Mucosa of descending colon (tissue), 3 donors: Measurements from ENCODE around the gene ALG6. TPM values are rescaled to one million over a fixed set of nuclear protein-coding genes. Genes with fewer than 3 reads are reported as not detected.

Source experiments
- ATAC-seq: fragments of 200-7000 bp; cut with Tn5 transposase; one replicate; pipeline ENCODE4 v1.9.1; 2020; ENCODE audit warnings: mild to moderate bottlenecking, moderate library complexity
- DNase-seq, 3 donors: peaks; one replicate each; pipeline ENCODE4 v3.0.0-alpha.2; 2020
- H3K36me3 ChIP-seq: fragments of 200-600 bp; one replicate; pipeline ENCODE4 v1.8.0; 2021; ENCODE audit warnings: low read depth, mild to moderate bottlenecking
- H3K4me1 ChIP-seq: fragments of 200-600 bp; one replicate; pipeline ENCODE4 v1.8.0; 2021; ENCODE audit warnings: low read depth, mild to moderate bottlenecking
- H3K4me3 ChIP-seq: fragments of 200-600 bp; one replicate; pipeline ENCODE4 v1.8.0; 2021; ENCODE audit warnings: mild to moderate bottlenecking
- H3K9me3 ChIP-seq: fragments of 200-600 bp; one replicate; pipeline ENCODE4 v1.8.0; 2021; ENCODE audit warnings: mild to moderate bottlenecking
- intact Hi-C, 2 donors: fragments of 100-400 bp; cut with DNase I in 1 of 2; cut with micrococcal nuclease in 1 of 2; formaldehyde crosslinking; loops; one replicate each; pipeline versions ENCODE4 v1.11.0 to v1.11.1; 2022; cut with DNase I, micrococcal nuclease
- total RNA-seq, 3 donors: library from RNA; stranded (reverse); fragmentation: NEBNext Ultra II Directional in 2 of 3; extraction: Animal tissue kit (Norgen Biotek cat#: 25700) in 2 of 3; gene quantifications; one replicate each; pipeline versions ENCODE4 v1.2.1 to v1.2.4, GENCODE V29; 2021 to 2023
- TF ChIP-seq, protein P1 (sequence below): fragments of 200-600 bp; IDR thresholded peaks from one replicate; pipeline ENCODE4 v1.8.0; 2022; ENCODE audit warnings: antibody characterized with exemption, mild to moderate bottlenecking
- donor health status: DM: no; HTN: no; CAD: no; lungs with moderate emphysema.
- donor health status: DM: no; HTN: no; CAD: no.
- donor health status: DM: no; HTN: yes; CAD: no.

Gene ALG6
- total RNA-seq, 3 donors from 2014 or later: 9.2 to 14.5 (median 13.7) TPM

DNA sequence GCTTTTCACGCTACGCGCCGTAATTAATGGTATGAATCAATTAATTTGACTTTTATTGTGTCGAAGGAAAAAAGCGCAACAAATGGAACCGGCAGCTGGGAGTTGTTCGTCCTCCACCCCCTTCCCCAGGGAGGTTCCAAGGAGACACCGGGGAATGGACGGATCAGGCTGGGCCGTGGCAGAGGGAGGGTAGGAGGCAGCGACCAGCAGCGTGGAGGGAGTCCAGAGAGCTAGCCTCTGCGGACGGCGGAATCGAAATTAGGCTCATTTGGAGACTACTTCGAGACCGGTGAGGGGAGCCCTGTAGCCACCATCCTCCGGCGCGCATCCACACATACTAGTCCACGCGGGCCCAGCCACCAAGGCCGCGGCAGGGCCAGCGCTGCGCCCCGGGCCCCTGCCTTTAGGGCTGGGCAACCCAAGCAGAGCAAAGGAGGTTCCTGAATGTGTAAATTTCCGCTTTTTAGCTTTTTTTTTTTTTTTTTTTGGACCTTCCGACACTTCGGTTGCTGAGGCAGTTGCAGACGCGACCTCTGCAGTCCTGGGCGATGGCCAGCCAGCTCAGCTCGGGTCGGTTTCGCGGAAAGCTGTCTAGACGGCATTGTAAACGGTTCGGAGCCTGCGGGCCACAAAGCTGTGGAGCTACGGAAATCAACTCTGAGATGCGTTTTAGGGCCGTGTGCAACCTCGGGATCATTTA lies 47.3 kb upstream of the ALG6 start:
- intact Hi-C loops: no loop called here
- Histone ChIP-seq H3K4me1 (peaks cover 33% of the 10 kb centered on the region), H3K9me3 (no peaks in the 10 kb centered on the region), H3K4me3 (no peak overlapping the region), H3K36me3 (no peaks in the 10 kb centered on the region)
- TF ChIP-seq, protein P1, sequence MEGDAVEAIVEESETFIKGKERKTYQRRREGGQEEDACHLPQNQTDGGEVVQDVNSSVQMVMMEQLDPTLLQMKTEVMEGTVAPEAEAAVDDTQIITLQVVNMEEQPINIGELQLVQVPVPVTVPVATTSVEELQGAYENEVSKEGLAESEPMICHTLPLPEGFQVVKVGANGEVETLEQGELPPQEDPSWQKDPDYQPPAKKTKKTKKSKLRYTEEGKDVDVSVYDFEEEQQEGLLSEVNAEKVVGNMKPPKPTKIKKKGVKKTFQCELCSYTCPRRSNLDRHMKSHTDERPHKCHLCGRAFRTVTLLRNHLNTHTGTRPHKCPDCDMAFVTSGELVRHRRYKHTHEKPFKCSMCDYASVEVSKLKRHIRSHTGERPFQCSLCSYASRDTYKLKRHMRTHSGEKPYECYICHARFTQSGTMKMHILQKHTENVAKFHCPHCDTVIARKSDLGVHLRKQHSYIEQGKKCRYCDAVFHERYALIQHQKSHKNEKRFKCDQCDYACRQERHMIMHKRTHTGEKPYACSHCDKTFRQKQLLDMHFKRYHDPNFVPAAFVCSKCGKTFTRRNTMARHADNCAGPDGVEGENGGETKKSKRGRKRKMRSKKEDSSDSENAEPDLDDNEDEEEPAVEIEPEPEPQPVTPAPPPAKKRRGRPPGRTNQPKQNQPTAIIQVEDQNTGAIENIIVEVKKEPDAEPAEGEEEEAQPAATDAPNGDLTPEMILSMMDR: no peak
- ATAC-seq (no peak), DNase-seq (peak in 1 of 3 donors; percentile 23)

DNA sequence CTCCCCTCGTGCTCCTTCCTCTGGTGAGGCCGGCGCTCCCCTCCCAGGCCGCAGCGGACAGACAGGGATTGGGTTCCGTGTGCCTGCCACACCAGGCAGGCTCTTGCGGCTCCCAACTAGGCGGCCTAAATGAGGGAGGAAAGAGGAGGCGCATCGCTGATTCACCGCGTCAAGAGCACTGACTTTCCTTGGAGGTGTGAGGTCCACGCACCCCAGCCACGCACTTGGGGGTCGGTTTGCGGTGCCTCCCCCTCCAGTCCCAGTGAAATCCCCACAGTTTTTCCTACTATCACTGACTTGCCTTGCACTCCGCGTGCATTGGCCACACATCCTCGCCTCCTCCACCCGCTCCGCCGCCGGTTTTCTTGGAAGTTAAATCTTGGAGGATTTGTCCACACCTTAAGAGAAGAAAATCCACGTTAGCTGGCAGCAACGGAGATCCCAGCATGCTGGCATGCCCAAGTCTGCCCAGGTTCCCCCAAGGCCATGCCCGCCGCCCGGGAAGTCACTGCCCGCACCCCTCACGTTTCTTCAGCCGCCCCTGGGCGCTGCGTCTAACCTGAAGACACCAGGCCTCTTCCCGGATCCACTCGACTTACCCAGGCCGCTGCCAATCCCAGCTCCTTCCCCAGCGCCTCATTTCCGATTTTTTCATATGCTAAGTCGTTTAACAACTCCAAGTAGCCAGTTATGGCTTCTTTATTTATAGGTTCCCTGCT lies 46.2 kb upstream of the ALG6 start:
- H3K4me1 ChIP-seq: peaks cover 33% of the 10 kb centered on the region
- TF ChIP-seq, protein P1: no peak
- no peak for ATAC-seq
- no peaks in the 10 kb centered on the region for H3K36me3 ChIP-seq
- no peak for DNase-seq
- intact Hi-C loops: no loop called here
- no peak overlapping the region for H3K4me3 ChIP-seq
- no peaks in the 10 kb centered on the region for H3K9me3 ChIP-seq

DNA sequence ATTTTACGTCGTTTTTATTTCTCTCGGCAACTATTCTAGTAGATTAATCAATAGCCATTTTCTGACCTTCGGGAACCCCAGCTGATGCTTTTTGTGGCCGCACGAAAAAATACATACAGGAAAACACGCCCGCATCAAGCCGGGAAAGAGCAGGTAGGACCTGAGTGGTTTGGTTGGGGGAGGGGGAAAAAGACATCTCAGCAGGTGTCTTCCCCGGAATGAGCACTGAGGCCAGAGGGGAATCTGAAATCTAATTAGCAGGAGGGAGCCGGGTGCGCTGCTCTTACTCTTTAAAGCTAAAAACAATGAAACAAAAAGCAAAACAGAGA lies 45.7 kb upstream of the ALG6 start:
- intact Hi-C loops: no loop called here
- DNase-seq (no peak), ATAC-seq (no peak)
- no peaks in the 10 kb centered on the region for H3K36me3 ChIP-seq
- TF ChIP-seq, protein P1: no peak
- no peak overlapping the region for H3K4me3 ChIP-seq
- H3K9me3 ChIP-seq: no peaks in the 10 kb centered on the region
- H3K4me1 ChIP-seq: peaks cover 33% of the 10 kb centered on the region

DNA sequence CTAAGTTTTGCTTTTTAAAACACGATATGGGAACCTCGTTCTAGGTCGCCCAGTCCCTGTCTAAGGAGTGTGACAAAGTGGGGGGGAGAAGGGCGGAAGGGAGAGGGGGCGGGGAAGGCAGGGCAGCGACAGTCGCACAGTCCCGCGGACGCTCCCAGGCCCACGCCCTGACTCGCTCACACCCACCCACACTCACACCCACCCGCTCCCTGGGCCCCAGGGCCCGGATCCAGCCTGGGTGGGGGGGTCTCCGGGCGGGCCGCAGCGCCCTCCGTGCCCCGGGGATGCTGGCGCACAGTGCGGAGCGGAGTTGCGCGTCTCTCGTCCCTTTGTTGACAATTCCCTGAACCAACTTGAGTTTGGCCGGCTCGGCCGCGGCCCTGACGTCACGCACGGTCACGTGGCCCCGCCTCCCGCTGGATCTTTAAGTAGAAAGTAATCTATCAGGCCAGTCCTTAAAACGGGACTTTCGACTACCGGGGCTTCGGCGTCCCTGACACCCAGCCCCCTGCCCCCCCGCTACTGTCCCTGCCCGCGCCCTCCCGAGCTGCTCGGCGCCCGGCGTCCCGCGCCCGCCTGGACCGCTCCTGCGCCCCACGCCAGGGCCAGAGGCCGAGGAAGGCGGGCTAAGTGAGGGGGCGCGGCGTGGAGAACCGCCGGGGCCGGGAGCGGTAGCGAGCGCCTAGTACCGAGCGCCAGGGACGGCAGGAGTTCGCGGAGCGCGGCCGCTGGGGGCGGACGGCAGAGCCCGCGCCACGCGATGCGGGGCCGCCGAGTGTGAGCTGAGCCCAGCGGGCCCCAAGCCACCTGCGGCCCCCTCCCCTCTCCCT lies 45.1 kb upstream of the ALG6 start, which contains the start of gene FOXD3:
TSS of gene FOXD3 (plus strand) at position 454 of the 830 bp plus-strand sequence. CDS start 492 bp downstream, outside the sequence.
- Histone ChIP-seq H3K4me3 (no peak within 1 kb of the TSS), H3K4me1 (peaks cover 34% of the 10 kb centered on the region), H3K9me3 (no peaks in the 10 kb centered on the region), H3K36me3 (no peaks in the 10 kb centered on the region)
- DNase-seq (peak; percentile 71 to 78 (median 76)), ATAC-seq (peak; percentile 65)
- TF ChIP-seq, protein P1: no peak
- intact Hi-C loops: no loop called here

DNA sequence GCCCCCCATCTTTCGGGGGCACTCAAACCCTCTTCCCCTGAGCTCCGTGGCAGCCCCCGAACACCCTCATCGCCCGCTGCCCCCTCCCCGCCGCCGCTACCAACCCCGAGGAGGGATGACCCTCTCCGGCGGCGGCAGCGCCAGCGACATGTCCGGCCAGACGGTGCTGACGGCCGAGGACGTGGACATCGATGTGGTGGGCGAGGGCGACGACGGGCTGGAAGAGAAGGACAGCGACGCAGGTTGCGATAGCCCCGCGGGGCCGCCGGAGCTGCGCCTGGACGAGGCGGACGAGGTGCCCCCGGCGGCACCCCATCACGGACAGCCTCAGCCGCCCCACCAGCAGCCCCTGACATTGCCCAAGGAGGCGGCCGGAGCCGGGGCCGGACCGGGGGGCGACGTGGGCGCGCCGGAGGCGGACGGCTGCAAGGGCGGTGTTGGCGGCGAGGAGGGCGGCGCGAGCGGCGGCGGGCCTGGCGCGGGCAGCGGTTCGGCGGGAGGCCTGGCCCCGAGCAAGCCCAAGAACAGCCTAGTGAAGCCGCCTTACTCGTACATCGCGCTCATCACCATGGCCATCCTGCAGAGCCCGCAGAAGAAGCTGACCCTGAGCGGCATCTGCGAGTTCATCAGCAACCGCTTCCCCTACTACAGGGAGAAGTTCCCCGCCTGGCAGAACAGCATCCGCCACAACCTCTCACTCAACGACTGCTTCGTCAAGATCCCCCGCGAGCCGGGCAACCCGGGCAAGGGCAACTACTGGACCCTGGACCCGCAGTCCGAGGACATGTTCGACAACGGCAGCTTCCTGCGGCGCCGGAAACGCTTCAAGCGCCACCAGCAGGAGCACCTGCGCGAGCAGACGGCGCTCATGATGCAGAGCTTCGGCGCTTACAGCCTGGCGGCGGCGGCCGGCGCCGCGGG lies 44.2 kb upstream of the ALG6 start:
- H3K9me3 ChIP-seq: no peaks in the 10 kb centered on the region
- H3K4me1 ChIP-seq: peaks cover 32% of the 10 kb centered on the region
- no peak overlapping the region for H3K4me3 ChIP-seq
- intact Hi-C loops: no loop called here
- TF ChIP-seq, protein P1: no peak
- DNase-seq (peak; percentile 42 to 61 (median 59)), ATAC-seq (peak; percentile 60)
- no peaks in the 10 kb centered on the region for H3K36me3 ChIP-seq
